Measurements from ENCODE around the gene TRPT1.

The TRPT1 gene

DNA sequence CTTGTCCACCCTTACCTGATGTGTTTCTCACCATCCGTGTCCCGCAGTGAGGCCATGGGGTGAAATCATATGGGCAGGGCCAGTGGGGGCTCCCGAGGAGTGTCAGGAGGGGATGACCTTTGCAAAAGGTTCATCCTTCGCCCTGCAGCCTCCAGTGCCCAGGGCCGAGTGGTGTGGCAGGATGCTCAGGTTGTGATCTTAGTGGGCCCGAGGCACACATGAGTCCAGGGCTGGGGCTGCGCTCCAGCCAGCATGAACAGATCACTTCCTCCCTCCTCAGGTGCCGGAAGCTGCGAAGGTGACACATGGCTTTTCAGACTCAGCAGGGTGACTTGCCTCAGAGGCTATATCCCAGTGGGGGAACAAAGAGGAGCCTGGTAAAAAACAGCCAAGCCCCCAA, 12.1 kb upstream of the TRPT1 start:
- Histone ChIP-seq H3K9me3 (replicated peaks in 1 of 2; ENCODE audit: control insufficient read depth in 2 of 2, insufficient read depth in 1 of 2, low read depth in 1 of 2, low read length in 2 of 2) (no peaks in the 10 kb centered on the region), H2BK12ac (ENCODE audit: low read length) (peak overlapping the region; percentile 66), H3K18ac (ENCODE audit: low read length) (no peak overlapping the region), H2AK5ac (ENCODE audit: low read depth, low read length) (peak overlapping the region; percentile 46), H3K4me3 (ENCODE audit: low read length in 2 of 2) (no peak overlapping the region), H3K4ac (ENCODE audit: low read length) (no peak overlapping the region), H3K14ac (ENCODE audit: low read length) (no peak overlapping the region), H3K4me1 (ENCODE audit: control insufficient read depth in 2 of 2, insufficient read depth in 1 of 2, low read depth in 1 of 2, low read length in 2 of 2) (peaks cover 8 to 20% of the 10 kb centered on the region in 2 donors), H3K36me3 (replicated peaks in 1 of 2; ENCODE audit: control insufficient read depth in 2 of 2, insufficient read depth in 2 of 2, low read length in 2 of 2) (peaks cover 3 to 5% of the 10 kb centered on the region in 2 donors), H3K27ac (replicated peaks; ENCODE audit: low read length) (no peak overlapping the region), H2BK120ac (ENCODE audit: low read depth, low read length) (no peak overlapping the region), H2BK15ac (ENCODE audit: low read length) (no peak overlapping the region), H3K27me3 (ENCODE audit: control insufficient read depth in 3 of 3, insufficient read depth in 3 of 3, low read depth in 1 of 3, low read length in 3 of 3) (peaks cover 0 to 18% (median 0%) of the 10 kb centered on the region in 3 experiments), H3K23ac (ENCODE audit: low read depth, low read length, poor library complexity) (peak overlapping the region; percentile 81), H2AFZ (ENCODE audit: low read length) (no peak overlapping the region), H3K9ac (ENCODE audit: low read depth, low read length, poor library complexity) (peak overlapping the region; percentile 44), H4K91ac (ENCODE audit: low read depth, low read length, poor library complexity) (no peak overlapping the region), H2BK5ac (ENCODE audit: low read length) (no peak overlapping the region), H3K4me2 (ENCODE audit: insufficient read depth, low read length, poor library complexity, severe bottlenecking) (no peak overlapping the region), H4K8ac (ENCODE audit: low read depth, low read length) (peak overlapping the region; percentile 56), H3K79me1 (ENCODE audit: low read depth, low read length) (peaks cover 15% of the 10 kb centered on the region)
- DNase-seq (ENCODE audit: low spot score): no peak
- WGBS, 2 donors (ENCODE audit: extremely low coverage in 2 of 2, insufficient read length in 2 of 2, insufficient replicate concordance in 1 of 2): no CpG with 5 or more reads among the region's 9 CpGs

DNA sequence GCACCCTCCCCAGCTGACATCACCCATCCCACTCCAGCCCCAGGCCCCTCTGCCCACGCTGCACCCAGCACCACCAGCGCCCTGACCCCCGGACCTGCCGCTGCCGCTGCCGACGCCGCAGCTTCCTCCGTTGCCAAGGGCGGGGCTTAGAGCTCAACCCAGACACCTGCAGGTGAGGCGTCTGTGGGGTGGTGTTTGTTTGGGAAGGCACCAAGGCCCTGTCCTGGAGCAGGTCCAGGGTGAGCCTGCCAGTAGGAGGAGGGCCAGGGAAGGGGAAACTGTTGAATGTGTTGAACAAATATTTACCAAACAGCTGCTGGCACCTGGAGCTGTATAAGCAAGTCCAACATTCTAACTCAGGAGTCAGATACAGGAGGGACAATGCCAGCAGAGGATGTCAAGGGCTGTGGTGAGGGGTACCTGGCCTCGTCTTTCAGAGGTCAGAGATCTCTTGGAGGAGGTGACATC, 11.5 kb upstream of the TRPT1 start:
- no peak for DNase-seq (ENCODE audit: low spot score)
- no peak overlapping the region for H3K27ac ChIP-seq (replicated peaks; ENCODE audit: low read length)

DNA sequence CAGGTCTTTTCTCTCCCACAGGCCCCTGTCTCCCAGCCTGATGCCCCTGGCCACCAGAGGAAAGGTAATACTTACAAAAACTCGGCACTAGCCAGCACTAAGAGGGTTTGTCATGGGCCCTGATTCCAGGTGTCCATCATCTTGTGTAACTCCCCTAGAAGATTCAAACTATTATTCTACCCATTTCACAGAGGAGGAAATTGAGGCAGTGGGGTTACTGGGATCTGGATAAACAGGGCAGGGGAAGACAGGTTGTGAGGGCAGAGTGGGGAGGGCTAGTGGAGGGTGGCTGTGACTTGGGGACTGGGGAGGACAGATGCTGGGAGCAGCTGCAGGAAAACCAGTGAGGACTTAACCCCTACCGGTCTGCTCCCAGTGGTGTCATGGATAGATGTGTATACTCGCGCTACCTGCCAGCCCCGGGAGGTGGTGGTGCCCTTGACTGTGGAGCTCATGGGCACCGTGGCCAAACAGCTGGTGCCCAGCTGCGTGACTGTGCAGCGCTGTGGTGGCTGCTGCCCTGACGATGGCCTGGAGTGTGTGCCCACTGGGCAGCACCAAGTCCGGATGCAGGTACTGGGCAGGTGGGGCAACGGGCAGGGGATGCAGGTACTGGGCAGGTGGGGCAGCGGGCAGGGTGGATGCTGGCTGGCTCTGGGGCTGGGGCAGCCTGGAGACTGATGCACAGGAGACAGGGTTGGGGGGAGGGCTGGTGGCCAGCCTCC, 9.6 kb upstream of the TRPT1 start:
- DNase-seq (ENCODE audit: low spot score): no peak
- H3K4me3 ChIP-seq (ENCODE audit: low read length in 2 of 2): peak overlapping the region in 1 of 2 donors; percentile 36

More for the DNA sequence above, 11.5 kb upstream of the TRPT1 start:
- Histone ChIP-seq H3K4me3 (ENCODE audit: low read length in 2 of 2) (no peak overlapping the region), H4K91ac (ENCODE audit: low read depth, low read length, poor library complexity) (no peak overlapping the region), H3K4ac (ENCODE audit: low read length) (no peak overlapping the region), H3K14ac (ENCODE audit: low read length) (no peak overlapping the region), H3K4me2 (ENCODE audit: insufficient read depth, low read length, poor library complexity, severe bottlenecking) (no peak overlapping the region), H2AFZ (ENCODE audit: low read length) (no peak overlapping the region), H2BK12ac (ENCODE audit: low read length) (no peak overlapping the region), H3K18ac (ENCODE audit: low read length) (no peak overlapping the region), H2BK5ac (ENCODE audit: low read length) (no peak overlapping the region), H3K27me3 (ENCODE audit: control insufficient read depth in 3 of 3, insufficient read depth in 3 of 3, low read depth in 1 of 3, low read length in 3 of 3) (peaks cover 0 to 23% (median 0%) of the 10 kb centered on the region in 3 experiments), H2BK120ac (ENCODE audit: low read depth, low read length) (no peak overlapping the region), H3K23ac (ENCODE audit: low read depth, low read length, poor library complexity) (no peak overlapping the region), H3K4me1 (ENCODE audit: control insufficient read depth in 2 of 2, insufficient read depth in 1 of 2, low read depth in 1 of 2, low read length in 2 of 2) (peaks cover 8 to 19% of the 10 kb centered on the region in 2 donors), H3K36me3 (replicated peaks in 1 of 2; ENCODE audit: control insufficient read depth in 2 of 2, insufficient read depth in 2 of 2, low read length in 2 of 2) (peaks cover 2 to 5% of the 10 kb centered on the region in 2 donors), H2AK5ac (ENCODE audit: low read depth, low read length) (no peak overlapping the region), H4K8ac (ENCODE audit: low read depth, low read length) (no peak overlapping the region), H2BK15ac (ENCODE audit: low read length) (no peak overlapping the region), H3K9me3 (replicated peaks in 1 of 2; ENCODE audit: control insufficient read depth in 2 of 2, insufficient read depth in 1 of 2, low read depth in 1 of 2, low read length in 2 of 2) (no peaks in the 10 kb centered on the region), H3K79me1 (ENCODE audit: low read depth, low read length) (peaks cover 14% of the 10 kb centered on the region), H3K9ac (ENCODE audit: low read depth, low read length, poor library complexity) (peak overlapping the region; percentile 44)
- no CpG with 5 or more reads among the region's 12 CpGs for WGBS, 2 donors (ENCODE audit: extremely low coverage in 2 of 2, insufficient read length in 2 of 2, insufficient replicate concordance in 1 of 2)

DNA sequence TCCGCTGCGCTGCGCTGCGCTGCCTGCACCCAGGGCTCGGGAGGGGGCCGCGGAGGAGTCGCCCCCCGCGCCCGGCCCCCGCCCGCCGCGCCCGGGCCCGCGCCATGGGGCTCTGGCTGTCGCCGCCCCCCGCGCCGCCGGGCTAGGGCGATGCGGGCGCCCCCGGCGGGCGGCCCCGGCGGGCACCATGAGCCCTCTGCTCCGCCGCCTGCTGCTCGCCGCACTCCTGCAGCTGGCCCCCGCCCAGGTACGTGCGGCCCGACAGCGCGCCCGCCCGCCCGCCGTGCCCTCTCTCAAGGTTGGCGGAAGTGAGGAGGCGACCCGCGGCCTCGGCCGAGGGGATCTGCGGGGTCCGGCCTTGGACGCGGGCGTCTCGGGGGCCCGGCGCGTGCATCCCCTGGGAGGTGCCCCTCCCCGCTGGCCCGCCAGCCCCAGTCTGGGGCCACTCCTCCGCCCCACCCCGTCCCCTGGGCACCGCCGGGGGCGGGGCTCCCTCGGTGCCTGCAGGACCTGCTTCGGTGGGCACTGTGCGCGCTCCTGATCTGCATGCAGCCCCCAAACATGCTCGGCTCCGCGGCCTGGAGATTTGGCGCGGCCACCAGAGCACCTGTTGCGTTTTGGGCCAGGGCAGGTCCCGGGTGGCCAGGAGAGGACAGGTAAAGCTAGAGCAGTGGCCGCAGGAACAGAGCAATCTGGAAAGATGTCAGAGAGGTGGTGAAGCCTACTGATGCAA, 8.8 kb upstream of the TRPT1 start:
- Histone ChIP-seq H2AK5ac (ENCODE audit: low read depth, low read length) (peak overlapping the region; percentile 90), H3K9me3 (replicated peaks in 1 of 2; ENCODE audit: control insufficient read depth in 2 of 2, insufficient read depth in 1 of 2, low read depth in 1 of 2, low read length in 2 of 2) (no peaks in the 10 kb centered on the region), H3K4me3 (ENCODE audit: low read length in 2 of 2) (peak overlapping the region in 1 of 2 donors; percentile 85), H3K27me3 (ENCODE audit: control insufficient read depth in 3 of 3, insufficient read depth in 3 of 3, low read depth in 1 of 3, low read length in 3 of 3) (peaks cover 0 to 36% (median 0%) of the 10 kb centered on the region in 3 experiments), H3K14ac (ENCODE audit: low read length) (no peak overlapping the region), H3K79me1 (ENCODE audit: low read depth, low read length) (peaks cover 5% of the 10 kb centered on the region), H2BK12ac (ENCODE audit: low read length) (no peak overlapping the region), H2BK120ac (ENCODE audit: low read depth, low read length) (peak overlapping the region; percentile 38), H2BK5ac (ENCODE audit: low read length) (peak overlapping the region; percentile 59), H2AFZ (ENCODE audit: low read length) (no peak overlapping the region), H2BK15ac (ENCODE audit: low read length) (no peak overlapping the region), H3K4me1 (ENCODE audit: control insufficient read depth in 2 of 2, insufficient read depth in 1 of 2, low read depth in 1 of 2, low read length in 2 of 2) (peaks cover 3 to 11% of the 10 kb centered on the region in 2 donors), H3K9ac (ENCODE audit: low read depth, low read length, poor library complexity) (peak overlapping the region; percentile 88), H3K36me3 (replicated peaks in 1 of 2; ENCODE audit: control insufficient read depth in 2 of 2, insufficient read depth in 2 of 2, low read length in 2 of 2) (peaks cover 5% of the 10 kb centered on the region in 2 donors), H3K23ac (ENCODE audit: low read depth, low read length, poor library complexity) (peak overlapping the region; percentile 71), H3K18ac (ENCODE audit: low read length) (peak overlapping the region; percentile 86), H4K8ac (ENCODE audit: low read depth, low read length) (no peak overlapping the region), H3K27ac (replicated peaks; ENCODE audit: low read length) (no peak overlapping the region), H4K91ac (ENCODE audit: low read depth, low read length, poor library complexity) (no peak overlapping the region), H3K4ac (ENCODE audit: low read length) (peak overlapping the region; percentile 91), H3K4me2 (ENCODE audit: insufficient read depth, low read length, poor library complexity, severe bottlenecking) (peak overlapping the region; percentile 88)
- no peak for DNase-seq (ENCODE audit: low spot score)
- WGBS, 2 donors (ENCODE audit: extremely low coverage in 2 of 2, insufficient read length in 2 of 2, insufficient replicate concordance in 1 of 2): no CpG with 5 or more reads among the region's 80 CpGs

More for the DNA sequence above, 9.6 kb upstream of the TRPT1 start:
- H2AFZ ChIP-seq (ENCODE audit: low read length): no peak overlapping the region
- H2BK12ac ChIP-seq (ENCODE audit: low read length): no peak overlapping the region
- H2BK5ac ChIP-seq (ENCODE audit: low read length): peak overlapping the region; percentile 59
- no peak overlapping the region for H4K8ac ChIP-seq (ENCODE audit: low read depth, low read length)
- H3K4me1 ChIP-seq (ENCODE audit: control insufficient read depth in 2 of 2, insufficient read depth in 1 of 2, low read depth in 1 of 2, low read length in 2 of 2): peaks cover 7 to 17% of the 10 kb centered on the region in 2 donors
- no peak overlapping the region for H3K4me2 ChIP-seq (ENCODE audit: insufficient read depth, low read length, poor library complexity, severe bottlenecking)
- no CpG with 5 or more reads among the region's 12 CpGs for WGBS, 2 donors (ENCODE audit: extremely low coverage in 2 of 2, insufficient read length in 2 of 2, insufficient replicate concordance in 1 of 2)
- peaks cover 5% of the 10 kb centered on the region in 2 donors for H3K36me3 ChIP-seq (replicated peaks in 1 of 2; ENCODE audit: control insufficient read depth in 2 of 2, insufficient read depth in 2 of 2, low read length in 2 of 2)
- H3K18ac ChIP-seq (ENCODE audit: low read length): no peak overlapping the region
- no peak overlapping the region for H3K27ac ChIP-seq (replicated peaks; ENCODE audit: low read length)
- peak overlapping the region; percentile 75 for H3K14ac ChIP-seq (ENCODE audit: low read length)
- peak overlapping the region; percentile 90 for H2AK5ac ChIP-seq (ENCODE audit: low read depth, low read length)
- no peak overlapping the region for H2BK120ac ChIP-seq (ENCODE audit: low read depth, low read length)
- no peaks in the 10 kb centered on the region for H3K9me3 ChIP-seq (replicated peaks in 1 of 2; ENCODE audit: control insufficient read depth in 2 of 2, insufficient read depth in 1 of 2, low read depth in 1 of 2, low read length in 2 of 2)
- no peak overlapping the region for H4K91ac ChIP-seq (ENCODE audit: low read depth, low read length, poor library complexity)
- peak overlapping the region; percentile 90 for H3K23ac ChIP-seq (ENCODE audit: low read depth, low read length, poor library complexity)
- no peak overlapping the region for H3K4ac ChIP-seq (ENCODE audit: low read length)
- H3K9ac ChIP-seq (ENCODE audit: low read depth, low read length, poor library complexity): peak overlapping the region; percentile 88
- peak overlapping the region; percentile 45 for H2BK15ac ChIP-seq (ENCODE audit: low read length)
- H3K27me3 ChIP-seq (ENCODE audit: control insufficient read depth in 3 of 3, insufficient read depth in 3 of 3, low read depth in 1 of 3, low read length in 3 of 3): peaks cover 0 to 36% (median 0%) of the 10 kb centered on the region in 3 experiments
- H3K79me1 ChIP-seq (ENCODE audit: low read depth, low read length): peaks cover 5% of the 10 kb centered on the region
